Tibial nerve (tissue), 4 donors: Measurements from ENCODE around the gene SLC38A11. TPM values are rescaled to one million over a fixed set of nuclear protein-coding genes. Genes with fewer than 3 reads are reported as not detected.

Experiments used
- DNase-seq, 2 donors: peaks; one replicate each; pipeline ENCODE4 v3.0.0-alpha.2; 2019; ENCODE audit warnings: low spot score in 2 of 2
- H3K27ac ChIP-seq, 4 donors: fragments of 200-600 bp; sonication (generic) in 3 of 4; one replicate each; pipeline ENCODE4 v1.5.1; 2017 to 2019; ENCODE audit warnings: mild to moderate bottlenecking in 1 of 4
- H3K27me3 ChIP-seq, 2 donors: fragments of 200-600 bp; sonication (generic) in 1 of 2; one replicate each; pipeline versions ENCODE4 v1.5.1 to v1.6.0; 2017 to 2019
- H3K36me3 ChIP-seq, 3 donors: fragments of 200-600 bp; sonication (generic); one replicate each; pipeline ENCODE4 v1.5.1; 2018 to 2019
- H3K4me1 ChIP-seq, 4 donors: fragments of 200-600 bp; sonication (generic) in 3 of 4; one replicate each; pipeline ENCODE4 v1.5.1; 2017 to 2019
- H3K4me3 ChIP-seq, 4 donors: fragments of 200-600 bp; sonication (generic) in 3 of 4; one replicate each; pipeline ENCODE4 v1.5.1; 2017 to 2019; ENCODE audit warnings: mild to moderate bottlenecking in 1 of 4, moderate library complexity in 1 of 4
- H3K9me3 ChIP-seq, 4 donors: fragments of 200-600 bp; sonication (generic) in 3 of 4; one replicate each; pipeline ENCODE4 v1.5.1; 2017 to 2019
- CTCF ChIP-seq, 5 experiments: fragments of 200-600 bp in 3 of 5; fragments of 450-650 bp in 2 of 5; sonication (generic) in 3 of 5; IDR thresholded peaks; one replicate each; pipeline ENCODE4 v1.5.1; 2016 to 2019; ENCODE audit warnings: antibody characterized with exemption in 5 of 5, mild to moderate bottlenecking in 3 of 5, moderate library complexity in 2 of 5
- EP300 ChIP-seq, 2 donors: sonication (generic); formaldehyde crosslinking; IDR thresholded peaks; one replicate each; pipeline ENCODE4 v1.6.1; 2017; ENCODE audit warnings: antibody characterized with exemption in 2 of 2, mild to moderate bottlenecking in 1 of 2
- POLR2A ChIP-seq, 2 donors: fragments of 450-650 bp; IDR thresholded peaks; one replicate each; pipeline ENCODE4 v1.6.1; 2017; ENCODE audit warnings: antibody characterized with exemption in 2 of 2, mild to moderate bottlenecking in 2 of 2, moderate library complexity in 2 of 2
- WGBS, 2 donors: methylation state at CpG; one replicate each; pipeline ENCODE4 v1.1.5; 2018; 5-methylcytosine and 5-hydroxymethylcytosine counted together
- total RNA-seq, 4 donors: library from RNA; depleted of rRNA; stranded (reverse); fragments of >200 nt; gene quantifications; one replicate each; pipeline ENCODE4 v1.1.0, GENCODE V29; 2016

SLC38A11 gene
- total RNA-seq, 4 donors from 2014 or later: 1.5 to 4.3 (median 4.2) TPM; not detected in 1

GRCh38 chr2:164954186-164954585 lies 1.1 kb downstream of the SLC38A11 start:
- DNase-seq: no peak
- TF ChIP-seq POLR2A (IDR thresholded peaks at IDR 0.05) (no peak), CTCF (IDR thresholded peaks at IDR 0.05) (no peak), EP300 (IDR thresholded peaks at IDR 0.05) (no peak)
- 92 to 94% methylated on average over 4 of the region's 4 CpGs for WGBS, 2 donors
- Histone ChIP-seq H3K36me3 (no peaks in the 10 kb centered on the region), H3K27me3 (no peaks in the 10 kb centered on the region), H3K9me3 (no peaks in the 10 kb centered on the region), H3K27ac (no peak overlapping the region), H3K4me3 (no peak overlapping the region), H3K4me1 (peaks cover 0 to 17% (median 0%) of the 10 kb centered on the region in 4 donors)

- Histone ChIP-seq H3K27me3 (no peaks in the 10 kb centered on the region), H3K36me3 (no peaks in the 10 kb centered on the region), H3K27ac (no peak overlapping the region), H3K9me3 (no peaks in the 10 kb centered on the region), H3K4me3 (no peak overlapping the region), H3K4me1 (peaks cover 0 to 17% (median 0%) of the 10 kb centered on the region in 4 donors)
- DNase-seq: no peak
- TF ChIP-seq CTCF (IDR thresholded peaks at IDR 0.05) (no peak), POLR2A (IDR thresholded peaks at IDR 0.05) (no peak), EP300 (IDR thresholded peaks at IDR 0.05) (no peak)
- WGBS, 2 donors: 50 to 62% methylated on average over 3 of the region's 3 CpGs
Observed at GRCh38 chr2:164953279-164953678, 2.0 kb downstream of the SLC38A11 start.

- Histone ChIP-seq H3K27me3 (no peaks in the 10 kb centered on the region), H3K4me3 (no peak overlapping the region), H3K27ac (no peak overlapping the region), H3K4me1 (peaks cover 0 to 17% (median 0%) of the 10 kb centered on the region in 4 donors), H3K36me3 (no peaks in the 10 kb centered on the region), H3K9me3 (no peaks in the 10 kb centered on the region)
- TF ChIP-seq EP300 (IDR thresholded peaks at IDR 0.05) (no peak), CTCF (IDR thresholded peaks at IDR 0.05) (no peak), POLR2A (IDR thresholded peaks at IDR 0.05) (no peak)
- WGBS, 2 donors: 83 to 84% methylated on average over 8 of the region's 8 CpGs
- no peak for DNase-seq
Observed at GRCh38 chr2:164952057-164952702, 3.1 kb downstream of the SLC38A11 start.

DNA sequence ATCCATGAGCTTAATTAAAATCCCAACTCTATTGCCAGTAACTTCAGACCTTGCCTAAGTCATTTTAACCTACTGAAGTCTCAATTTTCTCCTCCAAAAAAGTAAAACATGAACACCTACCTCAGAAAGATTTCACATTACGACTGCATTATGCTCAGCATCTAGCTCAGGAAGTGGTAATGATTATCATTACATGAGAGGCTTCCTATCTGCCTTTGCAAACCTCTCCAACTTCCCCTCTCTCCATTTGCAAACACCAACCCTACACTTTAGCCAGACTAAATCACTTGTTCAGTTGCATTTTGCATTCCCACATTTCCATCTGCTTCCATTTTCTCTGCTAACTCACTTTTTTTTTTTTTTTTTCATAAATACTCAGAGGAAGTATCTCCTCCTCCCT lies 6.8 kb downstream of the SLC38A11 start:
- DNase-seq: no peak
- 78% methylated on average over 1 of the region's 1 CpG for WGBS, 2 donors
- no peaks in the 10 kb centered on the region for H3K9me3 ChIP-seq
- H3K36me3 ChIP-seq: no peaks in the 10 kb centered on the region
- TF ChIP-seq CTCF (IDR thresholded peaks at IDR 0.05) (no peak), EP300 (IDR thresholded peaks at IDR 0.05) (no peak), POLR2A (IDR thresholded peaks at IDR 0.05) (no peak)
- no peaks in the 10 kb centered on the region for H3K27me3 ChIP-seq
- H3K4me3 ChIP-seq: no peak overlapping the region
- no peak overlapping the region for H3K27ac ChIP-seq
- H3K4me1 ChIP-seq: no peaks in the 10 kb centered on the region

GRCh38 chr2:164947281-164947680 lies 8.0 kb downstream of the SLC38A11 start:
- no peaks in the 10 kb centered on the region for H3K9me3 ChIP-seq
- no peaks in the 10 kb centered on the region for H3K27me3 ChIP-seq
- TF ChIP-seq POLR2A (IDR thresholded peaks at IDR 0.05) (no peak), EP300 (IDR thresholded peaks at IDR 0.05) (no peak), CTCF (IDR thresholded peaks at IDR 0.05) (no peak)
- no peaks in the 10 kb centered on the region for H3K4me1 ChIP-seq
- no peak overlapping the region for H3K4me3 ChIP-seq
- DNase-seq: no peak
- H3K36me3 ChIP-seq: no peaks in the 10 kb centered on the region
- 81 to 98% methylated on average over 7 of the region's 7 CpGs for WGBS, 2 donors
- H3K27ac ChIP-seq: no peak overlapping the region
